ENCODE measurements around the gene PTPRN2.

The PTPRN2 gene

GRCh38 chr7:158112571-158113320, 474.9 kb downstream of the PTPRN2 start:
- no peak for TF ChIP-seq CTCF (conservative IDR thresholded peaks at IDR 0.05; ENCODE audit: low read depth, low read length)
- no peak for DNase-seq (ENCODE audit: low read depth)
- no peak overlapping the region for H3K4me3 ChIP-seq (ENCODE audit: low read depth, low read length)

GRCh38 chr7:158111906-158112570, 475.6 kb downstream of the PTPRN2 start:
- H3K4me3 ChIP-seq (ENCODE audit: low read depth, low read length), result no peak overlapping the region
- TF ChIP-seq CTCF (conservative IDR thresholded peaks at IDR 0.05; ENCODE audit: low read depth, low read length), result no peak
- no peak for DNase-seq (ENCODE audit: low read depth)

- H3K4me3 ChIP-seq (ENCODE audit: low read depth, low read length), result no peak overlapping the region
- no peak for TF ChIP-seq CTCF (conservative IDR thresholded peaks at IDR 0.05; ENCODE audit: low read depth, low read length)
- DNase-seq (ENCODE audit: low read depth), result peak; percentile 5
Measured at GRCh38 chr7:158111049-158111751, 476.4 kb downstream of the PTPRN2 start.

- no peak for TF ChIP-seq CTCF (conservative IDR thresholded peaks at IDR 0.05; ENCODE audit: low read depth, low read length)
- H3K4me3 ChIP-seq (ENCODE audit: low read depth, low read length), result no peak overlapping the region
- DNase-seq (ENCODE audit: low read depth), result no peak
Measured at GRCh38 chr7:158110661-158111048, 477.0 kb downstream of the PTPRN2 start.

DNA sequence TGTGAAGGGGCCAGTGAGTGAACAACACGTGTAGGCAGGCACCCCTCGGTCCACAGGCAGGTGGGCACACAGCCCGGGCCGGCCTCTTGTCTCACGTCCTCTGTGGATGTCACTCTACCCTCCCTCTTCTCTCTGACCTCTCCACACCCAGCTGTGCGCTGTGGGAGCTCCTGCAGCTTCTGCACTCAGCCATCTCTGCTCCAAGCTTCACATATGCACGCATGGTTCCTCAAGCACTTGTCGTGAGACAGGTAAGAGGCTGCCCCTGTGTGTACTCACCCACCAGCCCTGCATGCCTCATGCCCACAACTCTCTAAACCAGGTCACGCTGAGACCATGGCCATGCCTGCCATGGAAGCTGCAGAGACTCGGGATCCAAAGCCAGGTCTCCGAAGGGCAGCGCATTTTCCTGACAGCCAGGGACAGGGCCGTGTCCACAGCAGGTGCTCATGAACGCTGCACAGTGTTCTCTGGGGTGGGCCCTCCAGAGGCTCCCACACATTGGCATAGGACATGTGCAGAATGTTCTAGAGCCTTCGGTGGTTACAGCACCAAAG, 477.5 kb downstream of the PTPRN2 start:
- TF ChIP-seq CTCF (conservative IDR thresholded peaks at IDR 0.05; ENCODE audit: low read depth, low read length), result no peak
- no peak for DNase-seq (ENCODE audit: low read depth)
- no peak overlapping the region for H3K4me3 ChIP-seq (ENCODE audit: low read depth, low read length)

DNA sequence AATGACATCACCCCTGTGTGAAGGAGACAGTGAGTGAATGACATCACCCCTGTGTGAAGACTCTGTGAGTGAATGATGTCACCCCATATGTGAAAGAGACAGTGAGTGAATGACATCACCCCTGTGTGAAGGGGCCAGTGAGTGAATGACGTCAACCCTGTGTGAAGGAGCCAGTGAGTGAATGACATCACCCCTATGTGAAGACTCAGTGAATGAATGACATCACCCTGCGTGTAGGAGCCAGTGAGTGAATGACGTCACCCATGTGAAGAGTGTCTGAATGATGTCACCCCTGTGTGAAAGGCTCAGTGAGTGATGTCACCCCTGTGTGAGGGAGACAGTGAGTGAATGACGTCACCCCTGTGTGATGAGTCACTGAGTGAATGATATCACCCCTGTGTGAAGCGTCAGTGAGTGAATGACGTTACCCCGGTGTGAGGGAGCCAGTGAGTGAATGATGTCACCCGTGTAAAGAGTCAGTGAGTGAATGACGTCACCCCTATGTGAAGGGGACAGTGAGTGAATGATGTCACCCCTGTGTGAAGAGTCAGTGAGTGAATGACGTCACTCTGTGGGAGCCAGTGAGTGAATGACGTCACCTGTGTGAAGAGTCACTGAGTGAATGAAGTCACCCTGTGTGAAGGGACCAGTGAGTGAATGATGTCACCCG, 478.1 kb downstream of the PTPRN2 start:
- TF ChIP-seq CTCF (conservative IDR thresholded peaks at IDR 0.05; ENCODE audit: low read depth, low read length), result no peak
- no peak for DNase-seq (ENCODE audit: low read depth)
- H3K4me3 ChIP-seq (ENCODE audit: low read depth, low read length), result no peak overlapping the region

All from choroid plexus epithelial cell (primary cell).